Posterior cingulate gyrus (tissue), 11 donors: ENCODE data around the gene SETD1B.
A peak's percentile ranks its signal among the peaks of the same experiment; 100 is the strongest.
"Not testable (repeated sequence)": the region's sequence is repeated elsewhere in the genome, so short reads cannot be mapped to it uniquely, and the experiment has no call there.

Experiments
- DNase-seq, 10 donors: peaks; one replicate each; pipeline versions ENCODE4 v3.0.0 to v3.0.0-alpha.2; 2020 to 2021; ENCODE audit warnings: mixed read lengths in 3 of 10
- intact Hi-C: fragments of 100-400 bp; cut with DNase I; formaldehyde crosslinking; loops from one replicate; pipeline ENCODE4 v1.15.1; 2023

SETD1B gene

GRCh38 chr12:121839106-121839992, 35.5 kb downstream of the SETD1B start:
- peak; percentile 84 to 99 (median 94) for DNase-seq
- intact Hi-C loops: no loop called here

GRCh38 chr12:121839993-121840761, 36.4 kb downstream of the SETD1B start:
- no peak for DNase-seq
- intact Hi-C loops: no loop called here

GRCh38 chr12:121843236-121843982, 39.6 kb downstream of the SETD1B start:
- DNase-seq: no peak
- intact Hi-C loops: no loop called here

GRCh38 chr12:121845701-121846100, 41.9 kb downstream of the SETD1B start:
- intact Hi-C loops: no loop called here
- no peak for DNase-seq

- no peak for DNase-seq
- intact Hi-C loops: no loop called here
Observed at GRCh38 chr12:121849211-121849610, 45.4 kb downstream of the SETD1B start.

GRCh38 chr12:121849665-121850064, 45.9 kb downstream of the SETD1B start:
- intact Hi-C loops: no loop called here

GRCh38 chr12:121852392-121852791, 48.6 kb downstream of the SETD1B start:
- intact Hi-C loops, DNase-seq: not testable (repeated sequence)

More at GRCh38 chr12:121849665-121850064, 45.9 kb downstream of the SETD1B start:
- DNase-seq: no peak

GRCh38 chr12:121857322-121858246, 53.8 kb downstream of the SETD1B start:
- intact Hi-C loops: no loop called here
- DNase-seq: no peak

GRCh38 chr12:121858318-121858661, 54.5 kb downstream of the SETD1B start:
- intact Hi-C loops: no loop called here
- DNase-seq: no peak

GRCh38 chr12:121858662-121859572, 55.1 kb downstream of the SETD1B start, which contains the start of gene HPD:
Gene HPD (minus strand): TSS chr12:121858859. CDS start chr12:121858823, 36 bp downstream.
- intact Hi-C loops: no loop called here
- DNase-seq: peak in 1 of 10 donors; percentile 20

- peak in 1 of 10 donors; percentile 61 for DNase-seq
- intact Hi-C loops: no loop called here
Observed at GRCh38 chr12:121860257-121860656, 56.4 kb downstream of the SETD1B start.

GRCh38 chr12:121860699-121861098, 56.9 kb downstream of the SETD1B start:
- DNase-seq: peak in 1 of 10 donors; percentile 8
- intact Hi-C loops: not testable (repeated sequence)

GRCh38 chr12:121861636-121862254, 57.9 kb downstream of the SETD1B start:
- intact Hi-C loops: no loop called here
- DNase-seq: peak in 1 of 10 donors; percentile 40

GRCh38 chr12:121866331-121866730, 62.5 kb downstream of the SETD1B start:
- intact Hi-C loops: no loop called here
- DNase-seq: no peak

- DNase-seq: peak in 1 of 10 donors; percentile 14
- intact Hi-C loops: not testable (repeated sequence)
Observed at GRCh38 chr12:121869229-121869628, 65.4 kb downstream of the SETD1B start.

GRCh38 chr12:121871467-121871866, 67.7 kb downstream of the SETD1B start:
- DNase-seq: peak in 1 of 10 donors; percentile 9
- intact Hi-C loops: no loop called here

GRCh38 chr12:121872546-121873215, 68.9 kb downstream of the SETD1B start:
- peak; percentile 36 to 96 (median 74) for DNase-seq
- intact Hi-C loops: no loop called here

GRCh38 chr12:121873216-121873569, 69.4 kb downstream of the SETD1B start:
- DNase-seq: peak in 1 of 10 donors; percentile 32
- intact Hi-C loops: no loop called here
